Breast epithelium (tissue), 4 donors: Measurements from ENCODE around the gene PCDH15. TPM values are rescaled to one million over a fixed set of nuclear protein-coding genes. Genes with fewer than 3 reads are reported as not detected.

Source experiments
- DNase-seq, 2 donors: peaks; one replicate each; pipeline ENCODE4 v3.0.0-alpha.2; 2019; ENCODE audit warnings: low spot score in 2 of 2
- H3K27ac ChIP-seq, 2 donors: fragments of 200-600 bp; sonication (generic) in 1 of 2; one replicate each; pipeline ENCODE4 v1.5.1; 2016 to 2019; ENCODE audit warnings: mild to moderate bottlenecking in 1 of 2
- H3K27me3 ChIP-seq, 2 donors: fragments of 200-600 bp; sonication (generic) in 1 of 2; one replicate each; pipeline versions ENCODE4 v1.5.1 to v1.6.0; 2017 to 2019; ENCODE audit warnings: control low read depth in 1 of 2, mild to moderate bottlenecking in 1 of 2
- H3K36me3 ChIP-seq: fragments of 200-600 bp; one replicate; pipeline ENCODE4 v1.5.1; 2019
- H3K4me1 ChIP-seq, 2 donors: fragments of 200-600 bp; sonication (generic); one replicate each; pipeline ENCODE4 v1.5.1; 2016 to 2019; ENCODE audit warnings: control low read depth in 1 of 2
- H3K4me3 ChIP-seq, 3 donors: fragments of 200-600 bp; sonication (generic); 1 replicate in 2 of 3; 2 replicates in 1 of 3; pipeline ENCODE4 v1.5.1; 2016 to 2019; ENCODE audit warnings: mild to moderate bottlenecking in 3 of 3, moderate library complexity in 2 of 3
- H3K9me3 ChIP-seq, 2 donors: fragments of 200-600 bp; sonication (generic) in 1 of 2; one replicate each; pipeline ENCODE4 v1.5.1; 2016 to 2019; ENCODE audit warnings: control low read depth in 1 of 2
- CTCF ChIP-seq, 3 donors: fragments of 450-650 bp; IDR thresholded peaks; one replicate each; pipeline ENCODE4 v1.5.1; 2016 to 2017; ENCODE audit warnings: antibody characterized with exemption in 3 of 3, mild to moderate bottlenecking in 3 of 3, moderate library complexity in 3 of 3
- POLR2A ChIP-seq: fragments of 450-650 bp; IDR thresholded peaks from one replicate; pipeline ENCODE4 v1.6.1; 2016; ENCODE audit warnings: antibody characterized with exemption, mild to moderate bottlenecking, moderate library complexity
- POLR2AphosphoS5 ChIP-seq, 3 donors: sonication (generic); formaldehyde crosslinking; IDR thresholded peaks; one replicate each; pipeline ENCODE4 v1.6.1; 2017; ENCODE audit warnings: antibody characterized with exemption in 3 of 3
- intact Hi-C: fragments of 100-400 bp; cut with DNase I; formaldehyde crosslinking; loops from one replicate; pipeline ENCODE4 v1.15.1; 2023; ENCODE audit warnings: low total_unique reads
- total RNA-seq, 3 donors: library from RNA; depleted of rRNA; stranded (reverse); fragments of >200 nt; gene quantifications; one replicate each; pipeline ENCODE4 v1.1.0, GENCODE V29; 2016

The PCDH15 gene
- total RNA-seq, 3 donors from 2014 or later, result not detected

- intact Hi-C loops, result no loop called here
Observed at GRCh38 chr10:54130394-54130793, 670.6 kb downstream of the PCDH15 start.

GRCh38 chr10:54125098-54125747 is 675.8 kb downstream of the PCDH15 start:
- no peaks in the 10 kb centered on the region for H3K9me3 ChIP-seq
- no peaks in the 10 kb centered on the region for H3K4me1 ChIP-seq
- no peak for DNase-seq
- H3K4me3 ChIP-seq, result no peak overlapping the region
- TF ChIP-seq CTCF (IDR thresholded peaks at IDR 0.05), result no peak
- no peak for TF ChIP-seq POLR2A
- TF ChIP-seq POLR2AphosphoS5 (IDR thresholded peaks at IDR 0.05), result no peak
- intact Hi-C loops, result no loop called here
- no peaks in the 10 kb centered on the region for H3K36me3 ChIP-seq
- no peak overlapping the region for H3K27ac ChIP-seq
- H3K27me3 ChIP-seq, result no peaks in the 10 kb centered on the region

More at GRCh38 chr10:54130394-54130793, 670.6 kb downstream of the PCDH15 start:
- H3K4me1 ChIP-seq, result no peaks in the 10 kb centered on the region
- DNase-seq, result no peak
- no peaks in the 10 kb centered on the region for H3K36me3 ChIP-seq
- no peaks in the 10 kb centered on the region for H3K9me3 ChIP-seq
- no peak overlapping the region for H3K27ac ChIP-seq
- H3K27me3 ChIP-seq, result no peaks in the 10 kb centered on the region
- TF ChIP-seq POLR2A, result no peak
- no peak for TF ChIP-seq CTCF (IDR thresholded peaks at IDR 0.05)
- no peak for TF ChIP-seq POLR2AphosphoS5 (IDR thresholded peaks at IDR 0.05)
- no peak overlapping the region for H3K4me3 ChIP-seq

- no peak overlapping the region for H3K4me3 ChIP-seq
- H3K4me1 ChIP-seq, result no peaks in the 10 kb centered on the region
- no peaks in the 10 kb centered on the region for H3K36me3 ChIP-seq
- intact Hi-C loops, result no loop called here
- H3K27me3 ChIP-seq, result no peaks in the 10 kb centered on the region
- H3K27ac ChIP-seq, result no peak overlapping the region
- TF ChIP-seq CTCF (IDR thresholded peaks at IDR 0.05) (no peak), POLR2AphosphoS5 (IDR thresholded peaks at IDR 0.05) (no peak), POLR2A (no peak)
- no peaks in the 10 kb centered on the region for H3K9me3 ChIP-seq
- DNase-seq, result no peak
Observed at GRCh38 chr10:54124209-54124885, 676.7 kb downstream of the PCDH15 start.

GRCh38 chr10:54120806-54121205 is 680.2 kb downstream of the PCDH15 start:
- Histone ChIP-seq H3K36me3 (no peaks in the 10 kb centered on the region), H3K27me3 (no peaks in the 10 kb centered on the region), H3K4me1 (no peaks in the 10 kb centered on the region), H3K9me3 (no peaks in the 10 kb centered on the region), H3K27ac (no peak overlapping the region), H3K4me3 (no peak overlapping the region)
- TF ChIP-seq POLR2AphosphoS5 (IDR thresholded peaks at IDR 0.05), result no peak
- TF ChIP-seq CTCF (IDR thresholded peaks at IDR 0.05), result no peak
- TF ChIP-seq POLR2A, result no peak
- no peak for DNase-seq
- intact Hi-C loops, result no loop called here

- no peak overlapping the region for H3K4me3 ChIP-seq
- TF ChIP-seq POLR2AphosphoS5 (IDR thresholded peaks at IDR 0.05) (no peak), POLR2A (no peak), CTCF (IDR thresholded peaks at IDR 0.05) (no peak)
- H3K36me3 ChIP-seq, result no peaks in the 10 kb centered on the region
- H3K27me3 ChIP-seq, result no peaks in the 10 kb centered on the region
- intact Hi-C loops, result no loop called here
- no peak for DNase-seq
- no peak overlapping the region for H3K27ac ChIP-seq
- H3K9me3 ChIP-seq, result peaks cover 0 to under 1% of the 10 kb centered on the region in 2 donors
- no peaks in the 10 kb centered on the region for H3K4me1 ChIP-seq
Observed at GRCh38 chr10:54108961-54109360, 692.1 kb downstream of the PCDH15 start.
